Retinal pigment epithelial cell (primary cell): ENCODE measurements around the gene NDUFV3.
"Not testable (repeated sequence)": the region's sequence is repeated elsewhere in the genome, so short reads cannot be mapped to it uniquely, and the experiment has no call there.

Experiments
- DNase-seq: peaks from one replicate; pipeline ENCODE4 v3.0.0-alpha.2; 2010; ENCODE audit warnings: low read depth
- H3K4me3 ChIP-seq: 2 replicates; pipeline ENCODE4 v1.5.1; 2011; ENCODE audit warnings: mild to moderate bottlenecking, low read length, control low read depth, moderate library complexity
- TF ChIP-seq, protein P1 (sequence below): conservative IDR thresholded peaks from 2 replicates; pipeline ENCODE4 v1.5.1; 2011; ENCODE audit warnings: low read depth, low read length, control low read depth, inconsistent platforms

The NDUFV3 gene

DNA sequence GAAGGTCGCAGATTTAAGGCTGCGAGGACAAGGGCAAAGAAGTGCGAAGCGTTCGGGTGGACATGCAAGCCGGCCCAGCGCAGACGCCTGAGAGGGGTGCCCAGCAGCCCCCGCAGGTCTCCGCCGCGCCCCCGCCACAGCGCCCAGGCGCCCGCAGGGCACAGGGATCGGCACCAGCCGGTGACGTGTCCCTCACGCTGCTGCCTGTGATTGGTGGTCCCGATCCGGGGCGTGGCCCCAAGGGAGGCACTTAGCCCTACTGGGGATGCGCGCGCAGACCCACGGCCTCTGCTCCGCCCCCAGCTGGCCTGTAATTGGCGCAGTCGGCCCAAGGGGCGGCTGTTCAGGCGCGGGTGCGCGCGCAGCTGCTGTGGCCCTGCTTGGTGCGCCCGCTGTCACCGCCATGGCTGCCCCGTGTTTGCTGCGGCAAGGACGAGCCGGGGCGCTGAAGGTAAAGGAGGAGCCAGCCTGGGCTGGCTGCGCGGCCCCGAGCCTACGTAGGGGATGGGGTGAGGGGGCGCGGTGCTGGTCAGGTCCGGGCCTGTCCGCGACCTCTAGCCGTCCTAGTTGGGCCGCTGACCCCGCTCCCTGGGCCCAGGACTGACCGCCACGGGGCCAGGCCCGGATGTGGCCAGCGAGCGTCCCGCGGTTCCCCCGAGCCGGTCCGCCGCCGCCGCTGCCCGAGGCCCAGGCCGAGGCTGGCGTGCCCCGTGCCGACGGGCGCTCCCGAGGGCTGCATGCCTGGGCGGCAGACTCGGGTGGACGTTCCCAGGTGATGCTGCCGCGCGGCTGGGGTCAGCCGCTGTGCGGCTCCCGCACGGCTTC lies at the start of gene NDUFV3:
Gene NDUFV3 (plus strand): TSS at position 379 of the 825 bp plus-strand sequence. CDS start 25 bp downstream, at position 404.
- H3K4me3 ChIP-seq: peak within 1 kb of the TSS; percentile 68
- TF ChIP-seq, protein P1, sequence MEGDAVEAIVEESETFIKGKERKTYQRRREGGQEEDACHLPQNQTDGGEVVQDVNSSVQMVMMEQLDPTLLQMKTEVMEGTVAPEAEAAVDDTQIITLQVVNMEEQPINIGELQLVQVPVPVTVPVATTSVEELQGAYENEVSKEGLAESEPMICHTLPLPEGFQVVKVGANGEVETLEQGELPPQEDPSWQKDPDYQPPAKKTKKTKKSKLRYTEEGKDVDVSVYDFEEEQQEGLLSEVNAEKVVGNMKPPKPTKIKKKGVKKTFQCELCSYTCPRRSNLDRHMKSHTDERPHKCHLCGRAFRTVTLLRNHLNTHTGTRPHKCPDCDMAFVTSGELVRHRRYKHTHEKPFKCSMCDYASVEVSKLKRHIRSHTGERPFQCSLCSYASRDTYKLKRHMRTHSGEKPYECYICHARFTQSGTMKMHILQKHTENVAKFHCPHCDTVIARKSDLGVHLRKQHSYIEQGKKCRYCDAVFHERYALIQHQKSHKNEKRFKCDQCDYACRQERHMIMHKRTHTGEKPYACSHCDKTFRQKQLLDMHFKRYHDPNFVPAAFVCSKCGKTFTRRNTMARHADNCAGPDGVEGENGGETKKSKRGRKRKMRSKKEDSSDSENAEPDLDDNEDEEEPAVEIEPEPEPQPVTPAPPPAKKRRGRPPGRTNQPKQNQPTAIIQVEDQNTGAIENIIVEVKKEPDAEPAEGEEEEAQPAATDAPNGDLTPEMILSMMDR: no peak
- DNase-seq: peak; percentile 88

GRCh38 chr21:42844411-42845113 lies 48.5 kb upstream of the NDUFV3 start:
- no peak for DNase-seq
- no peak overlapping the region for H3K4me3 ChIP-seq
- TF ChIP-seq, protein P1: no peak

GRCh38 chr21:42845296-42845965 lies 47.7 kb upstream of the NDUFV3 start:
- TF ChIP-seq, protein P1: no peak
- H3K4me3 ChIP-seq: no peak overlapping the region
- DNase-seq: no peak

DNA sequence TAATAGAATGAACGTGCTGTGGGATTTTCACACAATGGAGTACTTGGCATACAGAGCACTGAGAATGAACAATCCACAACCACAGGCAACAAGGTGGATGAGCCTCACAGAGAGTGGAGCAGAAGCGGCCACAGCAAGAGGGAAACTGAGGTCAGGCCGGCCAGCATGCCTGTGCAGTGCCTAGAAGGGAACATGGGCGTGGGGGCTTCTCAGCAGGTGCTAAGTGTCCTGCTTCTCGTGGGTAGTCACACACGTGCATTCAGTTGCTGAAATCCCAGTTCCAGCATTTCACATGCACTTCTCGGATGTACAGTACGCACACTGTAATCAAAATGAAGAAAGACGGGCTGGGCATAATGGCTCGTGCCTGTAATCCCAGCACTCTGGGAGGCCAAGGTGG lies 46.9 kb upstream of the NDUFV3 start:
- TF ChIP-seq, protein P1: no peak
- DNase-seq: no peak
- H3K4me3 ChIP-seq: no peak overlapping the region

DNA sequence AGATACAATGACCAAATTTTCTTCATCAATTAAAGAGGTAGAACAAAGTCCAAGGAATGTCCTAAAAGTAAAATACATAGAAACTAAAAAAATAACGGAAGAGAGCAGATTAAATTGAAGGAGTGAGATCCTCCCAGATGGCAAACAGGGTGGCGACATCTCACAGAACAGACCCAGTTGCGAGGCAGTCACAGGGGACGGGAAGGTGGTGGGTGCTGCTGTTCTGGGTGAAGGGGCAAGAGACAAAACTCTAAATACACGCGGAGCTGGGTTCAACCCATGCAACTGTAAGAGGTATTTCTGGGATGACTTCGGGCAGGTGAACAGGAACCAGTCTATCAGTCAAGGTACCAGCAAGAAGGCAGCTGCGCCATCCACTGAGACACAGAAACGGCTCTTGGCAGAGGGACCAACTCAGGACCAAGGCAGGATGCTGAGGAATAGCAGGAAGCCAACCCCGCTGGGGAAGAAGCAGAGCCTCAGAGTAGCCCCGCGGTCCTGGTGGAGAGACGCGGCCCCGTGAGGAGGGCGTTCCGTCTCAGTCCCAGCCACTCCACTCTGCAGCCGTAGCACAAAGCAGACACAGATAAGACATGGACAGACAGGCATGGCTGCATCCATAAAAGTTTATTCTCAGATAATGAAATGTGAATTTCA lies 45.9 kb upstream of the NDUFV3 start:
- no peak for DNase-seq
- H3K4me3 ChIP-seq: no peak overlapping the region
- TF ChIP-seq, protein P1: no peak

- no peak overlapping the region for H3K4me3 ChIP-seq
- TF ChIP-seq, protein P1: no peak
- no peak for DNase-seq
Observed at GRCh38 chr21:42847726-42848125, 45.4 kb upstream of the NDUFV3 start.

GRCh38 chr21:42848144-42848931 lies 44.8 kb upstream of the NDUFV3 start:
- DNase-seq, H3K4me3 ChIP-seq: not testable (repeated sequence)
